ENCODE data around the gene PIP5K1C.
A peak's percentile ranks its signal among the peaks of the same experiment; 100 is the strongest.

The PIP5K1C gene

GRCh38 chr19:3608079-3608641 is 92.1 kb downstream of the PIP5K1C start:
- DNase-seq: no peak

GRCh38 chr19:3607303-3608078 is 92.8 kb downstream of the PIP5K1C start:
- no peak for DNase-seq

GRCh38 chr19:3606690-3607289 is 93.5 kb downstream of the PIP5K1C start, which contains the start of gene TBXA2R:
Gene TBXA2R (minus strand): TSS chr19:3606875. CDS start chr19:3600634, 6,241 bp downstream.
- DNase-seq: peak; percentile 36 to 65

GRCh38 chr19:3606174-3606689 is 94.0 kb downstream of the PIP5K1C start:
- no peak for DNase-seq

DNA sequence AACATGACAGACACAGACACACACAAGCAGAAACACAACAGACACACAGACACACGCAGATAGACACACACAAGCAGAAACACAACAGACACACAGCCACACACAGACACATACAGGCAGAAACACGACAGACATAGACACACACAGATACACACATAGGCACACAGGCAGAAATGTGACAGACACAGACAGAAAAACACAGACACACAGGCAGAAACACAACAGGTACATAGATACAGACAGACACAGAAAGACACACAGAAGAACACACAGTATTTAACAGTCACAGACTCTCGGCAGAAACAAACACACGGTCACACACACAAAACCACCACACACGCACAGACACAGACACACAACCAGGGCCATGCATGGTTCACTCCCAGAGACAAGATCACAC is 94.5 kb downstream of the PIP5K1C start:
- DNase-seq: no peak

DNA sequence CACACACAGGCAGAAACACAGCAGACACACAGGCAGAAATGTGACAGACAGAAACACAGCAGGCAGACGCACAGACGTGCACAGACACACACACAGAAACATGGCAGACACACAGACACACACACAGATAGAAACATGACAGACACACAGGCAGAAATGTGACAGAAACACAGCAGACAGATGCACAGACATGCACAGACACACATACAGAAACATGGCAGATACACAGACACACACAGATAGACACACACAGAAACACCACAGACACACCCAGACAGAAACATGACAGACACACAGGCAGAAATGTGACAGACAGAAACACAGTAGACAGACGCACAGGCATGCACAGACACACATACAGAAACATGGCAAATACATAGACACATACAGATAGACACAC is 94.9 kb downstream of the PIP5K1C start:
- DNase-seq: no peak

DNA sequence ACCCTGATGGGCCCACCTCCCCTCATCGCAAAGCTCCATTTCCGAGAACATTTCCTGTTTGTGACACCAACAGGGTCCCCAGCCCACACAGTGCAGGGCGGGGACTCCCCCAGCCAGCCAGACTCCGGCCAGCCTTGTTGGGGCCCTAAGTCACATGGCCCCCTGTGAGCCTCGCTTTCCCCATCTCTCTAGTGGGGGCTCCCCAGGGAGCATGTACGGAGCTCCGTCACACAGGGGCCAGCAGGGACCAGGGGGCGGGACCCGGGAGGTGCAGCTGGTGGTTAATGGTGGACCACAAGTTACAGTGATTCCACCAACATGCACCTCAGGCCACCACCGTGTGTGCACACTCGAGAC is 95.3 kb downstream of the PIP5K1C start:
- no peak for DNase-seq

DNA sequence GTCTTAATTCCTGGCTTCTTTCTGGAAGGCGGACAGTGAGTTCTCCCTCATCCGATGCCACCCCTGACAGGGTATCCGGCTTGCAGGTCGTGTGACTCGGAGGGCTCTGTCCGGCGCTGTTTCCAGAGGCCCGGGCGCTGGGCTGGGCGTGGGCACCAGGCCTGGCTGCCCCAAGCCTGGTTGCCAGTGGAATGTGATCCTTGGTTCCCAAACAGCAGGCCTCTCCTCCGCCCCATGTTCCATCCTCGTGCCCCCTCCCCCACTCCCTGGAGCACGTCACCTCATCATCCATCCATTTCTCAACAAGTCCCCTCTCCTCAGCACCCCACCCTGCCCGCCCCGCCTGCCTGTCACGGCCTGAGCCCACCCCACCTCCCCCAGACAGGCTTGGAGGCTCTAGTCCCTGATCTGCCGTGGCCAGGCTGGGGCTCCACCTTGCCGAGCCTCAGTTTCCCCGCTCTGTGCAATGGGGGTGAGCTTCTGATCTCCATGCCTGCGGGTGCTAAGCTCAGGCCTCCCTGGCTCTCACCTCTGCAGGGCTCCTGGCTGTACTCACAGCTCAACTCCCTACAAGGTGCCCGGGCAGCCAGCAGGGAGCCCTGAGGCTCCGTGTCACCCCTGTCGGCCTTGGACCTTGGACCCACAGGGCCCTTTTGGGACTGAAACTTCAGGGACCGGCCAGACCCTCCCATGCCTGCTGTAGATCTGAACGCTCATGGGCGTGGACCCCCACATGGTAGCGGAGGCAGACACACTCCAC is 95.9 kb downstream of the PIP5K1C start:
- DNase-seq: no peak

DNA sequence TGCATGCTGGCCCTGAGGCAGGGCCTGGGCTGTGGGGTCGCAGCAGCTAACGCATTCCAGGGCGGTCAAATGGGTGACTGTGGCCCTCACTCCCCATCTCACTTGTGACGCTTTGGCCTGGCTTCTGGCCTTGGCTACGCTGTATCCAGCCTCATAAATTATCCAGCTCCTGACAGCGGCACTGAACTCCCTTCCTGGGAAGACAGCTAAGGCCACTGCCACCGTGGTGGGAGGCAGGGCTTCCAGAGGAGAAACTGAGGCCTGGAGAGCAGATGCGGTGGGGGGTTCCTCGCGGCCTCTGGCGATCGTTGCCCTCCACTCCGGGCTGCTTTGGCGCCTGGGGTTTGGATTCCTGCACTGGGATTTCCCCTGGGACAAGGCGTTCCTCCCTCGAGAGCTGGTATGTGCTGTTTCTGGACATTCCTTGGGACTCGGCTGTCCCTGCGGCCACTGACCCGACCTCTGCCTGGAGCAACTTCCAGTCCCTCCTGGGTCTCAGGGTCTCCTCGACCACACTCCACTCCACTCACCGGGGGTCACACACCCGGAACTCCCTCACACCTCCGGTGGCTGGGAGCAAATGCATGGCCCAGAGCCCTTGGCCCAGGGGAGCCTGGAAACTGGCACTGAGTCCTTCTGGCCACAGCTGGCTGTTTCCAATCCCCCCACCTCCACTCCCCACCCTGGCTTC is 97.0 kb downstream of the PIP5K1C start:
- DNase-seq: no peak

DNA sequence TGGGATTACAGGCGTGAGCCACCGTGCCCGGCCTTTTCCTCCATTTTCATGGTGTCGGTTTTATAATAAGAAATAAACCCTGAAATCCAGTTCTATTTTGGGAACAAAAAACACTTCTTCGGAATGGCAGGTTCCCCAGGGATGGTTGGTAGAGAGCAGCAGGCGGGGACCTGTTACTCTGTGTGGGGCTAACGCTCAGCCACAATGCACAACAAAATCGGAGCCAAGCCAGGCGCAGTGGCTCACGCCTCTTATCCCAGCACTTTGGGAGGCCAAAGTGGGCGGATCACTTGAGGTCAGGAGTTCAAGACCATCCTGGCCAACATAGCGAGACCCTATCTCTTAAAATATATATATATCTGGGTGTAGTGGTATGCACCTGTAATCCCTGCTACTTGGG is 99.2 kb downstream of the PIP5K1C start:
- no peak for DNase-seq

- DNase-seq: no peak
Observed at GRCh38 chr19:3599776-3600187, 100.5 kb downstream of the PIP5K1C start.

DNA sequence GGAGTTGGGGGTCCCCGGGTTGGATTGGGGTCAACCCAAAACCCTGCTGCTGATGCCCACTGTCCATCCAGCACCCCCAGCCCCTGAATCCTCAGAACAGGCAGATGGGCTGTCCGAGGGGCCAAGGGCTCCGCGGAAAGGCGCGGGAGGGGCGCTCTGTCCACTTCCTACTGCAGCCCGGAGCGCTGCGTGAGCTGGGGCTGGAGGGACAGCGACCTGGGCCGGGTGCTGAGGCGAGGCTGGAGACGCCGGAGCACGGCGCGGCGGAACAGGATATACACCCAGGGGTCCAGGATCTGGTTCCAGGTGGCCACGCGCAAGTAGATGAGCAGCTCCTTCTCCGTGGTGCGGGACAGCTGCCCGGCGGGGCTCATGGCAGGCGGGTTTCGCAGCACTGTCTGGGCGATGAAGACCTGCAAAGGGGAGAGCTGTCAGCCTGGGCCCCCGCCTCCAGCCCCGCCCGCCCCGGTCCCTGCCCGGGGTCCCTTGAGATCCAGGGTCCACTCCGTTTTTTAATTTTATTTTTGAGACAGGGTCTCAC is 104.7 kb downstream of the PIP5K1C start:
- DNase-seq: no peak

DNA sequence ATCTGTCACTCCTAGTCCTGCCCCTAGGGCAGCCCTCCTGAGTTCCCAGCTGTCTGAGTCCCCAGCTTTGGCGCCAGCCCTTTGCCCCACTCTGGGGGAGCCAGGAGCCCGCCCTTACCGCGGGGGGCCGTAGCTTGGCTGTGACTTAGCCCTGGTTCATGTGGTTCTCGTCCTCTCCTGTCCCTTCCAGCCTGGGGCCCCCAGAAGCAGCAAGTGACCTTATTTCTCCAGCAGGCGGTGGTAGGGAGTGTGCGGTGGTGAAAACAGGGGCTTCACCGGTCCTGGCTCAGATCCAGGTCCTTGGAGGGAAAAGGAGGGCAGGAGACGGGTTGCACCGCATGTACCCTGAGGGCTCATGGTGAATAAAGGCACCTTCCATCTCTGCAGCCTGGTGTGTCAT is 107.1 kb downstream of the PIP5K1C start:
- DNase-seq: no peak

GRCh38 chr19:3591876-3592613 is 108.2 kb downstream of the PIP5K1C start:
- no peak for DNase-seq

DNA sequence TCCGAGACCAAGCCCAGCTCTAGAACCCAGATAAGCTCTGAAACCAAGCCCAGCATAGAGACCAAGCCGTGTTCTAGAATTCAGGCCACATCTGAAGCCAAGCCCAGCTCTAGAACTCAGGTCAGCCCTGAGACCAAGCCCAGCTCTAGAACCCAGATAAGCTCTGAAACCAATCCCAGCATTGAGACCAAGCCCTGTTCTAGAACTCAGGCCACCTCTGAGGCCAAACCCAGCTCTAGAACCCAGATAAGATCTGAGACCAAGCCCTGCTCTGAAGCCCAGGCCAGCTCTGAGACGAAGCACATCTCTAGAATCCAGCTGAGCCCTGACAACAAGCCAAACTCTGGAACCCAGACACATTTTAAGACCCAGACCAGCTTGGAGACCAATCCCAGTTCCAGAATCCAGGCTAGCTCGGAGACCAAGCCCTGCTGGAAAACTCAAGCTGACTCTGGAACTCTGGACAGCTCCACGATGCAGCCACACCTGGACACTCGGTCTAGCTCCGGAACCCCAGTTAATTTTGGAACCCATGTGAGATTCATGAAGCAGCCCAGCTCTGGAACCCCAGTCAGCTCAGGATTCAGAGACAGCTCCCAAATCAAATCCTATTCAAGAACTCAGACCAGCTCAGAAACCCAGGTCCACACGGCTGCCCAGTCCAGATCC is 109.1 kb downstream of the PIP5K1C start:
- no peak for DNase-seq

DNA sequence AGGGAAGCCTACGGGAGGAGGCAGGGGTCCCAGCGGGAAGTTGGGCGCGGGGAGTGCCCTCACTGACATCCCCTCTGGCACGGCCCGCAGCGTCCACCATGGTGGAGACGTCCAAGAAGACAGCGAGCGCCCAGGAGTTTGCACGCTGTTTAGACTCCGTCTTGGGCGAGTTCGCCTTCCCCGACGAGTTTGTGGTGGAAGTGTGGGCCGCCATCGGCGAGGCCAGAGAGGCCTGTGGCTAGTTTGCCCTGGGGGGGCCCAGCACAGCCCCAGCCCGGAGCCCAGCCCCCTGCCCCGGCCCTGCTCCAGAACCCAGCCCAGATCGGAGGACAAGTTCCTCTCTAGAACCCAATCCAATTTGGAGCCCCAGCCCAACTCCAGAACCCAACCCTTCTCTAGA is 110.3 kb downstream of the PIP5K1C start:
- no peak for DNase-seq

- no peak for DNase-seq
Observed at GRCh38 chr19:3589439-3589838, 110.8 kb downstream of the PIP5K1C start.

DNA sequence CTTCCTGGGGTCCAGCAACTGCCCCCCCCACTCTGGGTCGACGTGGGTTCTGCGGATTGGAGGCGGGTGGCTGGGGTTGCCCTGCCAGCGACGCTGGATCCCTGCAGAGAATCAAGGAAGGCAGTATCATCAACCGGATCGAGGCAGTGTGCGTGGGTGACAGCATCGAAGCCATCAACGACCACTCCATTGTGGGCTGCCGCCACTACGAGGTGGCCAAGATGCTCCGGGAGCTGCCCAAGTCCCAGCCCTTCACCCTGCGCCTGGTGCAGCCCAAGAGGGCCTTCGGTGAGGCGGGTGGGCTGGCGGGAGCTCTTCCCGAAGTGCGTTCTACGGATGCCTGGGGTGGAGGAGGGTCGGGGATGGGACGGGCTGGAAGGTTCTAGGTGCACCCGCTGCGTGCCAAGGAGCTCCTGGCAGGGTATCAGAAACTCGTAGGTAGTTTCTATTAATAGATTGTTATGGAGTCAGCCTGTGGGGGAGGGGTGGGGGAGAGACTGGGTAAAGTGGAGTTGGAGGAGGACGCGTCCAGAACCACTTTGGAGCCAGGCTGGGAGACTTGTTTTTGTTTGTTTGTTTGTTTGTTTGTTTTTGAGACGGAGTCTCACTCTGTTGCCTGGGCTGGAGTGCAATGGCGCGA is 113.4 kb downstream of the PIP5K1C start:
- DNase-seq: no peak

DNA sequence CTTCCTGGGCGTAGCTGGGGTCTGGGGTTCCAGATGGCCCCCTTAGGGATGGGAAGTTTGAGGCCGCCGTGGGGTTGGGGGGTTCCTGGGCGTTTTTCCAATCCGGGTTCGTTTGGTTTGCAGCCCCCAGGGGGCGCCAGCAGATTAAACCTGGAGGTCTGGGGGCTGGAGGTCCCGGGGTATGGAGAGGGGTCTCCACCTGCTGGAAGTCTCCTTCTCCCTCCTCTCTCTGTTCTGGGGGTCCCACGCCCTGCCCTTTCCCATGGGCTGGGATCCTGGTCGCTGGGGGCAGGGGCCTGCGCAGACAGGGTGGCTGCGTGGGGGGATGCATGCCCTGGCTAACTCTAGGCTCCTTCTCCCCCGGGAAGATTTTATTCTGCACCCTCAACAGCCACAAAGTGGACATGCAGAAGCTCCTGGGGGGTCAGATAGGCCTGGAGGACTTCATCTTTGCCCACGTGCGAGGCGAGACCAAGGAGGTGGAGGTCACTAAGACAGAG is 114.1 kb downstream of the PIP5K1C start:
- DNase-seq: peak in 1 of 2 experiments; percentile 44

Measured in stimulated activated CD4-positive, alpha-beta T cell treated with anti-CD3 and anti-CD28 coated beads, Interleukin-4, amount 100 ng/mL, for 4 hours (primary cell).